HepG2 (cell line): ENCODE results near the gene BSN. TPM values are rescaled to one million over a fixed set of nuclear protein-coding genes. Genes with fewer than 3 reads are reported as not detected.

Source experiments
- ATAC-seq: fragments of 200-7000 bp; cut with Tn5 transposase; 3 replicates; pipeline ENCODE4 v1.9.1; 2020; ENCODE audit warnings: mild to moderate bottlenecking, moderate library complexity
- BruUV-seq: library from RNA; stranded (reverse); fragments of 400-500 nt; replicated peaks from 2 replicates; lab custom pipeline; 2021; lab: Mats Ljungman, UMichigan
- CTCF ChIA-PET: fragments of 300-600 bp; formaldehyde crosslinking; extraction: SDS; loops from one replicate; lab custom pipeline; 2021; ENCODE audit warnings: low total read pairs, inconsistent platforms, low intra/inter-chr PET ratio; lab: Yijun Ruan, JAX
- POLR2A ChIA-PET: fragments of 350-600 bp; sonication (Branson Sonifier 250); formaldehyde crosslinking; loops from one replicate; lab custom pipeline; 2020; ENCODE audit warnings: antibody characterized with exemption, inconsistent platforms; lab: Yijun Ruan, JAX
- DNase-seq: peaks from one replicate; pipeline ENCODE4 v3.0.0-alpha.2; 2015; ENCODE audit warnings: low spot score
- FAIRE-seq: peaks from 3 replicates; lab custom pipeline; 2011; peaks lifted over from hg19 to GRCh38; lab: Jason Lieb, UNC
- H2AFZ ChIP-seq: one replicate; pipeline ENCODE4 v1.6.1; 2011; ENCODE audit warnings: low read length, inconsistent platforms
- H3K27ac ChIP-seq: fragments of 300-600 bp; 3 replicates; pipeline ENCODE4 v1.8.0; 2011; ENCODE audit warnings: mixed run types, mild to moderate bottlenecking, mixed read lengths, low read length, inconsistent platforms; ENCODE audit not compliant: insufficient read depth; ENCODE audit errors: extremely low read length
- H3K27me3 ChIP-seq, 2 experiments: fragments of 200-600 bp in 1 of 2; 2 replicates in 1 of 2; 3 replicates in 1 of 2; pipeline versions ENCODE4 v1.6.0 to v1.8.0; 2011; ENCODE audit warnings: low read length in 2 of 2, mild to moderate bottlenecking in 2 of 2, moderate library complexity in 2 of 2, inconsistent platforms in 1 of 2; ENCODE audit not compliant: insufficient read depth in 2 of 2, control insufficient read depth in 1 of 2
- H3K36me3 ChIP-seq, 2 experiments: fragments of 200-600 bp in 1 of 2; replicated peaks in 1 of 2; 2 replicates in 1 of 2; 3 replicates in 1 of 2; pipeline versions ENCODE4 v1.5.1 to v1.8.0; 2011; ENCODE audit warnings: low read length in 2 of 2, inconsistent platforms in 1 of 2; ENCODE audit not compliant: insufficient read depth in 2 of 2, control insufficient read depth in 1 of 2
- H3K4me1 ChIP-seq: 2 replicates; pipeline ENCODE4 v1.5.1; 2012; ENCODE audit warnings: low read length, inconsistent platforms; ENCODE audit not compliant: insufficient read depth
- H3K4me2 ChIP-seq: 2 replicates; pipeline ENCODE4 v1.6.0; 2011; ENCODE audit warnings: low read depth, low read length, inconsistent platforms
- H3K4me3 ChIP-seq, 3 experiments: fragments of 200-600 bp in 1 of 3; sonication (generic), shearing (Covaris generic) in 1 of 3; replicated peaks in 1 of 3; 2 replicates each; pipeline ENCODE4 v1.5.1; 2011 to 2016; ENCODE audit warnings: low read length in 3 of 3, inconsistent platforms in 2 of 3, low read depth in 2 of 3, mild to moderate bottlenecking in 2 of 3, control low read depth in 1 of 3, mixed read lengths in 1 of 3; ENCODE audit not compliant: insufficient read depth in 1 of 3
- H3K79me2 ChIP-seq: one replicate; pipeline ENCODE4 v1.6.1; 2011; ENCODE audit warnings: low read length, inconsistent platforms; ENCODE audit not compliant: insufficient read depth
- H3K9ac ChIP-seq: 2 replicates; pipeline ENCODE4 v1.6.0; 2011; ENCODE audit warnings: mild to moderate bottlenecking, low read depth, low read length, inconsistent platforms; ENCODE audit not compliant: insufficient read depth
- H3K9me3 ChIP-seq: 2 replicates; pipeline ENCODE4 v1.5.1; 2012; ENCODE audit warnings: mild to moderate bottlenecking, low read length
- H4K20me1 ChIP-seq: 2 replicates; pipeline ENCODE4 v1.6.0; 2011; ENCODE audit warnings: inconsistent platforms, mild to moderate bottlenecking, low read length, moderate library complexity; ENCODE audit not compliant: insufficient read depth
- LCORL ChIP-seq, 2 experiments: fragments of 450-650 bp in 1 of 2; sonication (generic) in 1 of 2; formaldehyde crosslinking in 1 of 2; IDR thresholded peaks; 2 replicates each; pipeline versions ENCODE4 v1.5.0 to v1.6.1; 2017 to 2020; ENCODE audit warnings: antibody characterized with exemption in 1 of 2, missing genetic modification reagents in 1 of 2
- NFRKB ChIP-seq: fragments of 450-650 bp; IDR thresholded peaks from 2 replicates; pipeline ENCODE4 v1.6.1; 2017
- PAWR ChIP-seq: sonication (generic); formaldehyde crosslinking; IDR thresholded peaks from 2 replicates; pipeline ENCODE4 v1.4.0; 2020; ENCODE audit warnings: missing genetic modification reagents, mild to moderate bottlenecking, borderline replicate concordance
- RFXANK ChIP-seq: IDR thresholded peaks from 2 replicates; pipeline ENCODE4 v1.6.1; 2016
- STAT6 ChIP-seq: sonication (generic); formaldehyde crosslinking; IDR thresholded peaks from 2 replicates; pipeline ENCODE4 v1.4.0; 2020; ENCODE audit warnings: missing genetic modification reagents, mild to moderate bottlenecking, borderline replicate concordance
- THAP7 ChIP-seq: sonication (generic); formaldehyde crosslinking; IDR thresholded peaks from 2 replicates; pipeline ENCODE4 v1.8.1; 2023; ENCODE audit warnings: mild to moderate bottlenecking, missing genetic modification reagents
- ZNF407 ChIP-seq: sonication (generic); formaldehyde crosslinking; IDR thresholded peaks from one replicate; pipeline ENCODE4 v1.5.1; 2020; ENCODE audit warnings: mild to moderate bottlenecking, missing genetic modification reagents; ENCODE audit errors: not compliant biosample characterization
- ZNF431 ChIP-seq: sonication (generic); formaldehyde crosslinking; IDR thresholded peaks from 2 replicates; pipeline ENCODE4 v1.9.0; 2022; ENCODE audit warnings: missing genetic modification reagents, low read depth, mild to moderate bottlenecking, borderline replicate concordance
- ZNF564 ChIP-seq: sonication (generic); formaldehyde crosslinking; IDR thresholded peaks from 2 replicates; pipeline ENCODE4 v1.8.1; 2023; ENCODE audit warnings: mild to moderate bottlenecking, missing genetic modification reagents
- WGBS: methylation state at CpG from one replicate; pipeline ENCODE4 v1.1.6; 2017; ENCODE audit warnings: low lambda C conversion rate; 5-methylcytosine and 5-hydroxymethylcytosine counted together
- in situ Hi-C: cut with HindIII; loops from 2 replicates; pipeline ENCODE4 v1.10.0; 2017; ENCODE audit warnings: low pct_unique_long_range_greater_than_20kb; ENCODE audit not compliant: extremely low pct_ligation_motif_present
- intact Hi-C: fragments of 100-400 bp; cut with micrococcal nuclease; formaldehyde crosslinking; loops from one replicate; pipeline ENCODE4 v1.10.0; 2022; ENCODE audit not compliant: unreplicated experiment
- polyA plus RNA-seq, 8 experiments: library from polyadenylated mRNA; depleted of rRNA in 3 of 8; stranded (reverse) in 7 of 8; unstranded in 1 of 8; fragments of >200 nt; fragmentation: Illumina TruSeq in 4 of 8; extraction: Trizol in 4 of 8; gene quantifications; 2 replicates each; pipeline versions ENCODE4 v1.2.1 to v1.2.3, GENCODE V29; 2011 to 2016; ENCODE audit warnings: low read depth in 4 of 8, missing spikeins in 1 of 8, mixed read lengths in 1 of 8; ENCODE audit not compliant: insufficient read depth in 1 of 8
- total RNA-seq, 5 experiments: library from RNA; depleted of rRNA; stranded (reverse); fragments of >200 nt; fragmentation: Illumina TruSeq; extraction: Trizol; gene quantifications; 2 replicates each; pipeline ENCODE4 v1.2.3, GENCODE V29; 2016; ENCODE audit warnings: low read depth in 1 of 5
- TF ChIP-seq, protein P1 (sequence below): IDR thresholded peaks from 2 replicates; pipeline ENCODE4 v1.6.1; 2016; ENCODE audit warnings: missing compliant biosample characterization, missing genetic modification reagents, borderline replicate concordance

The BSN gene
- total and polyA plus RNA-seq, 2 of the 13 experiments (the other 11 are each of a cell fraction or from before 2014, with no cell fraction given): 0.42 to 0.86 TPM

GRCh38 chr3:49625071-49625470 lies 70.8 kb downstream of the BSN start (continued):
- TF ChIP-seq ZNF407 (CRISPR knock-in tag): no peak

DNA sequence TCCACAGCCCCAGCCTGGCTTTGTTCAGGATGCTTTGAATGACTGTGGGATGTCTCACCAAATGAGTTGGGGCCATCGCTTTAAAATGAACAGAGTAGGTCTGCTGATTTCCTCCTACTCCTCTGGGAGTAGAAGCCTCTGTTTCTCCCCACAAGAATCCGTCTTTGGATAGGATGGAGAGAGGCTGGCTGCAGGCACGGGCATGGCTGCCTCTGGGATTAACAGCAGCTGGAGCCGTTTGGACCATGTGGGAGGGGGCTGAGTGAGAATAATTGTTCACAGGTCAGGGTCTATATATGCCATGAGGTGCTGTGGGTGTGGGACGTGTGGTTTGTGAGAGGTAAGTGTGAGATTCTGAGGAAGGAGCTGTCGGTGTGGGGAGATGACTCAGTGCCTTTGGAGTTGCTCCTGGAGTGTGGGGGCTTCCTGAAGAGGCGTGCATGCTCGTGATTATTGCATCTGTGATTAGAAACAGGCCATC lies 71.9 kb downstream of the BSN start:
- no peaks in the 10 kb centered on the region for H3K27me3 ChIP-seq
- BruUV-seq: no TSS peak
- no peak overlapping the region for H3K9ac ChIP-seq
- 78% methylated on average over 8 of the region's 8 CpGs for WGBS
- H3K79me2 ChIP-seq: no peaks in the 10 kb centered on the region
- no peak overlapping the region for H2AFZ ChIP-seq
- no peak for ATAC-seq
- no peaks in the 10 kb centered on the region for H4K20me1 ChIP-seq
- no peak for DNase-seq
- no peaks in the 10 kb centered on the region for H3K4me1 ChIP-seq
- intact Hi-C loops: no loop called here
- H3K36me3 ChIP-seq: peaks cover 0 to 8% of the 10 kb centered on the region in 2 experiments; a peak in 2 of 5 replicates
- no peak overlapping the region for H3K27ac ChIP-seq
- no peaks in the 10 kb centered on the region for H3K9me3 ChIP-seq
- no peak overlapping the region for H3K4me3 ChIP-seq
- CTCF ChIA-PET: no interaction called here
- in situ Hi-C loops: no loop called here
- POLR2A ChIA-PET: no interaction called here
- no peak for FAIRE-seq
- no peak overlapping the region for H3K4me2 ChIP-seq
- TF ChIP-seq NFRKB: no peak
- no peak for TF ChIP-seq ZNF431 (CRISPR knock-in tag)
- TF ChIP-seq ZNF564: no peak
- TF ChIP-seq THAP7 (CRISPR knock-in tag): no peak
- TF ChIP-seq PAWR (CRISPR knock-in tag): no peak
- no peak for TF ChIP-seq STAT6 (CRISPR knock-in tag)
- TF ChIP-seq, protein P1, sequence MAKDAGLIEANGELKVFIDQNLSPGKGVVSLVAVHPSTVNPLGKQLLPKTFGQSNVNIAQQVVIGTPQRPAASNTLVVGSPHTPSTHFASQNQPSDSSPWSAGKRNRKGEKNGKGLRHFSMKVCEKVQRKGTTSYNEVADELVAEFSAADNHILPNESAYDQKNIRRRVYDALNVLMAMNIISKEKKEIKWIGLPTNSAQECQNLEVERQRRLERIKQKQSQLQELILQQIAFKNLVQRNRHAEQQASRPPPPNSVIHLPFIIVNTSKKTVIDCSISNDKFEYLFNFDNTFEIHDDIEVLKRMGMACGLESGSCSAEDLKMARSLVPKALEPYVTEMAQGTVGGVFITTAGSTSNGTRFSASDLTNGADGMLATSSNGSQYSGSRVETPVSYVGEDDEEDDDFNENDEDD (CRISPR knock-in tag): no peak
- no peak for TF ChIP-seq LCORL (IDR thresholded peaks at IDR 0.05)
- TF ChIP-seq LCORL (CRISPR knock-in tag; IDR thresholded peaks at IDR 0.05): no peak
- no peak for TF ChIP-seq RFXANK (CRISPR knock-in tag)
